Measurements from ENCODE around the gene IL16.

- TF ChIP-seq REST (IDR thresholded peaks at IDR 0.05) (no peak), JUND (IDR thresholded peaks at IDR 0.05) (no peak), TAF1 (conservative IDR thresholded peaks at IDR 0.05) (no peak), CTCF (IDR thresholded peaks at IDR 0.05; ENCODE audit: low read depth, low read length, missing input control) (no peak), SP1 (IDR thresholded peaks at IDR 0.05) (no peak), FOXA1 (IDR thresholded peaks at IDR 0.05) (no peak)
Observed at GRCh38 chr15:81349271-81349670, 152.6 kb downstream of the IL16 start.

Measured in liver (tissue), 3 donors.